Chondrocyte (in vitro differentiated cells): ENCODE measurements around the gene CHMP4A. TPM values are rescaled to one million over a fixed set of nuclear protein-coding genes. Genes with fewer than 3 reads are reported as not detected.

Experiments
- DNase-seq: peaks from one replicate; pipeline ENCODE4 v3.0.0; 2021; ENCODE audit warnings: mixed read lengths, low spot score
- H3K27ac Mint-ChIP-seq: one replicate; pipeline ENCODE4 v1.8.0; 2021; ENCODE audit warnings: mild to moderate bottlenecking, moderate library complexity, mixed read lengths; ENCODE audit not compliant: unreplicated experiment
- H3K27me3 Mint-ChIP-seq: 2 replicates; pipeline ENCODE4 v1.8.0; 2021; ENCODE audit warnings: low read depth, mixed read lengths
- H3K36me3 Mint-ChIP-seq: 2 replicates; pipeline ENCODE4 v1.8.0; 2021; ENCODE audit warnings: low read depth, mixed read lengths
- H3K4me1 Mint-ChIP-seq: 2 replicates; pipeline ENCODE4 v1.8.0; 2021; ENCODE audit warnings: low read depth, mild to moderate bottlenecking, mixed read lengths
- H3K4me3 Mint-ChIP-seq: one replicate; pipeline ENCODE4 v1.8.0; 2021; ENCODE audit warnings: mild to moderate bottlenecking, moderate library complexity, mixed read lengths; ENCODE audit not compliant: unreplicated experiment
- H3K9me3 Mint-ChIP-seq: 2 replicates; pipeline ENCODE4 v1.8.0; 2021; ENCODE audit warnings: low read depth, mixed read lengths
- CTCF ChIP-seq: fragments of 200-600 bp; sonication (generic); IDR thresholded peaks from 2 replicates; pipeline ENCODE4 v1.5.0; 2021; ENCODE audit warnings: antibody characterized with exemption, mild to moderate bottlenecking, moderate library complexity
- total RNA-seq: library from RNA; stranded (reverse); gene quantifications from 3 replicates; pipeline ENCODE4 v1.2.1, GENCODE V29; 2021

Gene CHMP4A
- total RNA-seq, 1 donor from 2014 or later: 35.3 TPM

GRCh38 chr14:24189059-24189375 is 24.3 kb downstream of the CHMP4A start:
- peak overlapping the region; percentile 84 for H3K4me3 Mint-ChIP-seq

GRCh38 chr14:24188251-24189058 is 24.8 kb downstream of the CHMP4A start, which contains the start of gene IPO4:
Gene IPO4, minus strand, starts transcription at chr14:24188816. Its CDS starts 29 bp downstream, at chr14:24188787.
- Mint-ChIP-seq H3K9me3 (no peaks in the 10 kb centered on the region), H3K4me1 (peaks cover 25% of the 10 kb centered on the region), H3K36me3 (peaks cover 13% of the 10 kb centered on the region), H3K27ac (peak within 1 kb of the TSS; percentile 91), H3K4me3 (peak within 1 kb of the TSS; percentile 84), H3K27me3 (no peaks in the 10 kb centered on the region)
- no peak for TF ChIP-seq CTCF
- DNase-seq: no peak

More at GRCh38 chr14:24189059-24189375, 24.3 kb downstream of the CHMP4A start:
- no peaks in the 10 kb centered on the region for H3K9me3 Mint-ChIP-seq
- H3K27me3 Mint-ChIP-seq: no peaks in the 10 kb centered on the region
- H3K36me3 Mint-ChIP-seq: peaks cover 13% of the 10 kb centered on the region
- TF ChIP-seq CTCF: no peak
- no peak for DNase-seq
- H3K4me1 Mint-ChIP-seq: peaks cover 27% of the 10 kb centered on the region
- H3K27ac Mint-ChIP-seq: peak overlapping the region; percentile 91

- H3K9me3 Mint-ChIP-seq: no peaks in the 10 kb centered on the region
- H3K27ac Mint-ChIP-seq: no peak overlapping the region
- DNase-seq: no peak
- H3K36me3 Mint-ChIP-seq: peaks cover 11% of the 10 kb centered on the region
- peaks cover 22% of the 10 kb centered on the region for H3K4me1 Mint-ChIP-seq
- peak overlapping the region; percentile 84 for H3K4me3 Mint-ChIP-seq
- no peaks in the 10 kb centered on the region for H3K27me3 Mint-ChIP-seq
- no peak for TF ChIP-seq CTCF
Measured at GRCh38 chr14:24187539-24187915, 25.8 kb downstream of the CHMP4A start.

GRCh38 chr14:24186831-24187538 is 26.3 kb downstream of the CHMP4A start:
- peak overlapping the region; percentile 84 for H3K4me3 Mint-ChIP-seq
- peaks cover 12% of the 10 kb centered on the region for H3K36me3 Mint-ChIP-seq
- DNase-seq: no peak
- H3K27me3 Mint-ChIP-seq: no peaks in the 10 kb centered on the region
- no peak overlapping the region for H3K27ac Mint-ChIP-seq
- H3K9me3 Mint-ChIP-seq: no peaks in the 10 kb centered on the region
- peaks cover 20% of the 10 kb centered on the region for H3K4me1 Mint-ChIP-seq
- TF ChIP-seq CTCF: no peak

GRCh38 chr14:24185741-24186140 is 27.5 kb downstream of the CHMP4A start:
- peaks cover 20% of the 10 kb centered on the region for H3K4me1 Mint-ChIP-seq
- TF ChIP-seq CTCF: no peak
- H3K36me3 Mint-ChIP-seq: peaks cover 13% of the 10 kb centered on the region
- DNase-seq: no peak
- no peak overlapping the region for H3K27ac Mint-ChIP-seq
- H3K9me3 Mint-ChIP-seq: no peaks in the 10 kb centered on the region
- H3K27me3 Mint-ChIP-seq: no peaks in the 10 kb centered on the region
- no peak overlapping the region for H3K4me3 Mint-ChIP-seq
